PC-9 (cell line): ENCODE data around the gene DDX10. TPM values are rescaled to one million over a fixed set of nuclear protein-coding genes. Genes with fewer than 3 reads are reported as not detected.

Source experiments
- BruUV-seq: library from RNA; stranded (reverse); fragments of 400-500 nt; replicated peaks from 2 replicates; lab custom pipeline; 2021; lab: Mats Ljungman, UMichigan
- CTCF ChIA-PET: fragments of 300-600 bp; sonication (Branson Sonifier 250); formaldehyde crosslinking; loops from one replicate; lab custom pipeline; 2022; ENCODE audit warnings: antibody characterized with exemption; lab: Charles Lee
- POLR2A ChIA-PET: fragments of 300-600 bp; sonication (Branson Sonifier 250); formaldehyde crosslinking; loops from one replicate; lab custom pipeline; 2022; ENCODE audit warnings: antibody characterized with exemption; ENCODE audit not compliant: unreplicated experiment; lab: Charles Lee
- DNase-seq, 2 experiments: peaks; one replicate each; pipeline versions ENCODE4 v3.0.0 to v3.0.0-alpha.2; 2015 to 2022; ENCODE audit warnings: mixed read lengths in 1 of 2
- H2AFZ ChIP-seq: fragments of 200-600 bp; sonication (generic); 2 replicates; pipeline ENCODE4 v1.8.1; 2017; ENCODE audit warnings: antibody characterized with exemption
- H3F3A ChIP-seq: fragments of 200-600 bp; sonication (generic); 2 replicates; pipeline ENCODE4 v1.8.1; 2017; ENCODE audit warnings: antibody characterized with exemption, mild to moderate bottlenecking, low read depth; ENCODE audit not compliant: insufficient read depth
- H3K27ac ChIP-seq: fragments of 200-600 bp; sonication (generic); 2 replicates; pipeline ENCODE4 v1.6.1; 2016; ENCODE audit warnings: mixed run types
- H3K27me3 ChIP-seq: fragments of 200-600 bp; sonication (generic); 2 replicates; pipeline ENCODE4 v1.6.1; 2016; ENCODE audit warnings: low read depth, mixed run types; ENCODE audit not compliant: insufficient read depth
- H3K36me3 ChIP-seq: fragments of 200-600 bp; sonication (generic); 2 replicates; pipeline ENCODE4 v1.6.1; 2016; ENCODE audit warnings: low read depth, mixed run types
- H3K4me1 ChIP-seq: fragments of 200-600 bp; sonication (generic); replicated peaks from 2 replicates; pipeline ENCODE4 v1.6.1; 2016; ENCODE audit warnings: mixed run types; ENCODE audit not compliant: insufficient read depth
- H3K4me2 ChIP-seq: fragments of 200-600 bp; sonication (generic); 2 replicates; pipeline ENCODE4 v1.6.1; 2017; ENCODE audit warnings: mixed run types
- H3K4me3 ChIP-seq: fragments of 200-600 bp; sonication (generic); 2 replicates; pipeline ENCODE4 v1.6.1; 2016; ENCODE audit warnings: mixed run types
- H3K79me2 ChIP-seq: fragments of 200-600 bp; sonication (generic); 2 replicates; pipeline ENCODE4 v1.6.1; 2017; ENCODE audit warnings: low read depth, mixed run types
- H3K9me2 ChIP-seq: fragments of 200-600 bp; sonication (generic); 2 replicates; pipeline ENCODE4 v1.8.1; 2017; ENCODE audit warnings: mild to moderate bottlenecking; ENCODE audit not compliant: insufficient read depth
- H3K9me3 ChIP-seq: fragments of 200-600 bp; sonication (generic); 2 replicates; pipeline ENCODE4 v1.8.1; 2016; ENCODE audit warnings: low read depth; ENCODE audit not compliant: insufficient read depth
- H4K20me1 ChIP-seq: fragments of 200-600 bp; sonication (generic); 2 replicates; pipeline ENCODE4 v1.8.1; 2017; ENCODE audit not compliant: insufficient read depth
- EZH2 ChIP-seq: fragments of 200-600 bp; sonication (generic); IDR thresholded peaks from 2 replicates; pipeline ENCODE4 v1.8.0; 2017; ENCODE audit warnings: antibody characterized with exemption, low read depth
- intact Hi-C: fragments of 100-400 bp; cut with micrococcal nuclease; formaldehyde crosslinking; loops from one replicate; pipeline ENCODE4 v1.10.0; 2022; ENCODE audit not compliant: unreplicated experiment
- total RNA-seq: library from RNA; stranded (reverse); gene quantifications from 2 replicates; pipeline ENCODE4 v1.2.3, GENCODE V29; 2021
- TF ChIP-seq, protein P1 (sequence below): fragments of 200-600 bp; sonication (generic); conservative IDR thresholded peaks from 2 replicates; pipeline ENCODE4 v1.6.1; 2017; ENCODE audit warnings: mixed run types, antibody characterized with exemption, mild to moderate bottlenecking, moderate library complexity

Gene DDX10
- total RNA-seq, 1 experiment from 2014 or later = 26.4 TPM

DNA sequence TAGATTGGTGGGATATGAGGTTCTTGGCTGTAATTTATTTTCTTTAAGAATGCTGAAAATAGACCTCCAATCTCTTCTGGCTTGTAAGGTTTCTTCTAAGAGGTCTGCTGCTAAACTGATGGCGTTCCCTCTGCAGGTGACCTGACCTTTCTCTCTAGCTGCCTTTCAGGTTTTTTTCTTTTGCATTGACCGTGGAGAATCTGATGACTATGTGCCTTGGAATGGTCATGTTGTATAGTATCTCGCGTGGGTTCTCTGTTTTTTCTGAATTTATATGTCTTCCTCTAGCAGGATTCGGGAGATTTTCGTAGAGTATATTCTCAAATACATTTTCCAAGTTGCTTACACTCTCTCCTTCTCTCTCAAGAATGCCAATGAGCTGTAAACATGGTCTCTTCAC is 122.2 kb downstream of the DDX10 start:
- peak in 1 of 2 experiments; percentile 36 for DNase-seq
- no peak overlapping the region for H3K4me3 ChIP-seq
- ChIA-PET CTCF (no interaction called here), POLR2A (no interaction called here)
- no peaks in the 10 kb centered on the region for H3K9me3 ChIP-seq
- H4K20me1 ChIP-seq = peaks cover under 1% of the 10 kb centered on the region; the same call in 1 of the 2 replicates
- H3K36me3 ChIP-seq = no peaks in the 10 kb centered on the region
- no peaks in the 10 kb centered on the region for H3K9me2 ChIP-seq
- H3F3A ChIP-seq = no peaks in the 10 kb centered on the region
- intact Hi-C loops = no loop called here
- H3K27ac ChIP-seq = no peak overlapping the region
- H3K4me1 ChIP-seq = peaks cover 16% of the 10 kb centered on the region; the same call in 1 of the 2 replicates
- TF ChIP-seq, protein P1, sequence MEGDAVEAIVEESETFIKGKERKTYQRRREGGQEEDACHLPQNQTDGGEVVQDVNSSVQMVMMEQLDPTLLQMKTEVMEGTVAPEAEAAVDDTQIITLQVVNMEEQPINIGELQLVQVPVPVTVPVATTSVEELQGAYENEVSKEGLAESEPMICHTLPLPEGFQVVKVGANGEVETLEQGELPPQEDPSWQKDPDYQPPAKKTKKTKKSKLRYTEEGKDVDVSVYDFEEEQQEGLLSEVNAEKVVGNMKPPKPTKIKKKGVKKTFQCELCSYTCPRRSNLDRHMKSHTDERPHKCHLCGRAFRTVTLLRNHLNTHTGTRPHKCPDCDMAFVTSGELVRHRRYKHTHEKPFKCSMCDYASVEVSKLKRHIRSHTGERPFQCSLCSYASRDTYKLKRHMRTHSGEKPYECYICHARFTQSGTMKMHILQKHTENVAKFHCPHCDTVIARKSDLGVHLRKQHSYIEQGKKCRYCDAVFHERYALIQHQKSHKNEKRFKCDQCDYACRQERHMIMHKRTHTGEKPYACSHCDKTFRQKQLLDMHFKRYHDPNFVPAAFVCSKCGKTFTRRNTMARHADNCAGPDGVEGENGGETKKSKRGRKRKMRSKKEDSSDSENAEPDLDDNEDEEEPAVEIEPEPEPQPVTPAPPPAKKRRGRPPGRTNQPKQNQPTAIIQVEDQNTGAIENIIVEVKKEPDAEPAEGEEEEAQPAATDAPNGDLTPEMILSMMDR = no peak
- TF ChIP-seq EZH2 = no peak
- no peak overlapping the region for H3K4me2 ChIP-seq
- H3K27me3 ChIP-seq = no peaks in the 10 kb centered on the region
- peaks cover 40% of the 10 kb centered on the region for H3K79me2 ChIP-seq
- H2AFZ ChIP-seq = no peak overlapping the region
- no TSS peak for BruUV-seq

DNA sequence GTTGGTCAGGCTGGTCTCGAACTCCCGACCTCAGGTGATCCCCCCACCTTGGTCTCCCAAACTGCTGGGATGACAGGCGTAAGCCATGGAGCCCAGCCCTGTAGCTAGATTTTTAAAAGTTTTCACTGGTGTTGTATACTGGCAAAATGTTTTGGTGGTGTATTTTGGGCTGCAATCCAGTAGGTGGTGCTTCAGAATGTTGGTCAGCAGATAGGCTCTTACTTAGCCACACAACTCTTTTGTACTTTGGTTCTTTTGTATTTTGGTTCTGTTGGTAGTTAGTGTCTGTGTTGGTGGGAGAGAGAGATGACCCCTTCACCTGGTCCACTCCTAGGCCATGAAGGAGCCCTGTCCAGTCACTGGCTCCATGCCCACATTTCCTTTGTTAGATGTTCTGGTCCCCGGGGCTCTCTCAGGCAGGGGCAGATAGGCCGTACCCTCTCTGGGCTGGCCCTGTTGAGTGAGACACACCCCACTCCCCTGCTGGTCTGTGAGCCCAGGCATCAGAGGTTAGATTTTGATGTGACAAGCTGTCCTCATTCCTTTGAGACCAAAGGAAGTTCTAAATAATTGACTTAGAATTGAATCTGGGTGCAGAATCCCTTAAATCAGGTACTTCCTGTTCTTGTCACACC is 123.8 kb downstream of the DDX10 start:
- ChIA-PET CTCF (interaction anchor here (0.6 kb wide), 1 partner anchor 9 kb away, joined by 4 read pairs; no protein-coding TSS in a partner anchor), POLR2A (no interaction called here)
- no TSS peak for BruUV-seq
- Histone ChIP-seq H3K9me3 (no peaks in the 10 kb centered on the region), H3K27me3 (no peaks in the 10 kb centered on the region), H3F3A (no peaks in the 10 kb centered on the region), H3K4me3 (no peak overlapping the region), H3K4me2 (no peak overlapping the region), H2AFZ (no peak overlapping the region), H3K9me2 (no peaks in the 10 kb centered on the region), H3K4me1 (peaks cover 16% of the 10 kb centered on the region; the same call in 1 of the 2 replicates), H3K27ac (no peak overlapping the region), H4K20me1 (0 out of 2 replicates have a peak, but pooled peaks cover 2% of the 10 kb centered on the region), H3K36me3 (no peaks in the 10 kb centered on the region), H3K79me2 (peaks cover 37% of the 10 kb centered on the region)
- no peak for TF ChIP-seq EZH2
- TF ChIP-seq, protein P1 = peak; percentile 47; the same call in 1 of the 2 replicates
- intact Hi-C loops = no loop called here
- no peak for DNase-seq

DNA sequence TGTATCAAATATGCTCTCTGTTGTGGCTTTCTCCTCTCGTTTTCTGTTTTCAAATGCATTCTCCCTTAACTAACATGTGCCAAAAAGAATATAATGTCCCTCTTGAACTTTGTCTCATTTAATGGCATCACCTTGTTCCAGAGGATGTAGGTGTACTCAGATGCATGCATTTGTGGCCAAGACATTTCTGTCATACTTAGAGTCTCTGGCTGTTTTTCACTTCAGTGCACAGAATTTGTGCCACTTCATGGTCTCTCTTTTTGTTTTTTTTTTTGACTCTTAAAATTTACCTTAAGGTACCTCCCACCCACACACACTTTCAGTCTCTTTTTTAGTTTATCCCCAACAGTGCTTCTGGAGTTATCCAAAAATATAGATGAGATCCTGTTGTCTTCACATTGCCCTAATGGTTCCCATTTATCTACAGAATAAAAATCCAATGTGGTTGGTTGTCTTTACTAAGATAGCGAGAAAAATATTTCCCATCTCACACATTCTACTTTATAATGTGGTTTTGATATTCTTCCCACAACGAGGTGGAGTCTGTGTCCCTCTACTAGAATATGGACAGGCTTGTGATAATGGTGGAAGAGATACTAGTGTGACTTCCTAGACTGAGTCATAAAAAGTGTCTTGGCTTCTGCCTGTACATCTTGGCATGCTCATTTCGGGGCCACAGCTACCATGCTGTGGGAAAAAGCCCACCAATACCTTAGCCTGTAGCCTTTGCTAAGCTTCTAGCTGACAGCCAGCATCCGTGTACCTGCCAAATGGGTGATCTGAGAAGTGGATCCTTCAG is 125.8 kb downstream of the DDX10 start:
- TF ChIP-seq EZH2 = no peak
- Histone ChIP-seq H3K27me3 (no peaks in the 10 kb centered on the region), H3K9me2 (no peaks in the 10 kb centered on the region), H3K4me2 (no peak overlapping the region), H3K27ac (no peak overlapping the region), H3K9me3 (no peaks in the 10 kb centered on the region), H3K4me3 (no peak overlapping the region), H3K36me3 (no peaks in the 10 kb centered on the region), H3K4me1 (peaks cover 15% of the 10 kb centered on the region; the same call in 1 of the 2 replicates), H3F3A (no peaks in the 10 kb centered on the region), H4K20me1 (0 out of 2 replicates have a peak, but pooled peaks cover 7% of the 10 kb centered on the region), H2AFZ (no peak overlapping the region), H3K79me2 (peaks cover 28% of the 10 kb centered on the region)
- DNase-seq = no peak
- intact Hi-C loops = no loop called here
- ChIA-PET CTCF (no interaction called here), POLR2A (no interaction called here)
- BruUV-seq = no TSS peak
